Keratinocyte (primary cell): ENCODE data around the gene NARS2.

Experiments
- EZH2 ChIP-seq: IDR thresholded peaks from one replicate; pipeline ENCODE4 v1.6.1; 2012; ENCODE audit warnings: inconsistent platforms, mild to moderate bottlenecking, low read length, moderate library complexity
- TF ChIP-seq, protein P1 (sequence below), 3 experiments: IDR thresholded peaks in 1 of 3; conservative IDR thresholded peaks in 1 of 3; optimal IDR thresholded peaks in 1 of 3; 2 replicates in 2 of 3; 3 replicates in 1 of 3; pipeline versions ENCODE3 to v1.5.1; 2011; ENCODE audit warnings: low read length in 3 of 3, mild to moderate bottlenecking in 3 of 3, moderate library complexity in 2 of 3, control low read depth in 1 of 3, inconsistent platforms in 1 of 3; ENCODE audit not compliant: insufficient read depth in 2 of 3; ENCODE audit errors: extremely low read depth in 1 of 3

DNA sequence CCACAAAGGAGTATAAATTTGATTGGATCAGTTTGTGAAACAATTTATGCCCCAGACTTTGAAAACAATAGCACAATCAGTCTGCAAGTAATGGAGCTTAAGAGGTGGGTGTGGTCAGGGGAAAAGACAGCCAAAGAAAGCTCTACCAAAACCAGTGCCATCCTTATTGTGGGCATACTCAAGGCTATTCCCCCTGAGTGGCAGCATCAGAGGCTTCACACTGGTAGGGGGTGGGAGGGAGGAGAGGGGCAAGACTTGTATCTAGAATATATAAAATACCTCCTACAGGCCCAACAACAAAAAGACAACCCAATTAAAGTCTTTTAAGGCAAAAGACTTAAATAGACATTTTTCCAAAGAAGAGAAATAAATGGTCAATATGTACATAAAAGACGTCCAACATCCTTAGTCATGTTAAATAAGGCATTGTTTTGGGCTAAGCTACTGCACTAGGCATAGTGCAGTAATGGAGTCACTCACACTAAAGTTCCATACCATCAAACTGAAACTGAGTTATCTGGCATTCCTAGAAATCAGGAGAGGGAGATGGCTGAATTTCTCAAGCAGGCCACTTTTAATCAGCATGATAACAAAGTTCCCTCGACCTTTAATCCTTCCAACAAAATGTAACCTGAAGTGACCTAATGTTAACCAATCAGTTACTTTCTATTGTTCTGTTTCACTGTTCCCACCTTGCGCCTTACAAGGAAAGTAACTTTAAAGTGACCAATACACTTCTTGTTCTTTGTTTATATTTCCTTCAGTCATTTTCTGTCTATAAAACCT lies 24.8 kb downstream of the NARS2 start:
- TF ChIP-seq, protein P1, sequence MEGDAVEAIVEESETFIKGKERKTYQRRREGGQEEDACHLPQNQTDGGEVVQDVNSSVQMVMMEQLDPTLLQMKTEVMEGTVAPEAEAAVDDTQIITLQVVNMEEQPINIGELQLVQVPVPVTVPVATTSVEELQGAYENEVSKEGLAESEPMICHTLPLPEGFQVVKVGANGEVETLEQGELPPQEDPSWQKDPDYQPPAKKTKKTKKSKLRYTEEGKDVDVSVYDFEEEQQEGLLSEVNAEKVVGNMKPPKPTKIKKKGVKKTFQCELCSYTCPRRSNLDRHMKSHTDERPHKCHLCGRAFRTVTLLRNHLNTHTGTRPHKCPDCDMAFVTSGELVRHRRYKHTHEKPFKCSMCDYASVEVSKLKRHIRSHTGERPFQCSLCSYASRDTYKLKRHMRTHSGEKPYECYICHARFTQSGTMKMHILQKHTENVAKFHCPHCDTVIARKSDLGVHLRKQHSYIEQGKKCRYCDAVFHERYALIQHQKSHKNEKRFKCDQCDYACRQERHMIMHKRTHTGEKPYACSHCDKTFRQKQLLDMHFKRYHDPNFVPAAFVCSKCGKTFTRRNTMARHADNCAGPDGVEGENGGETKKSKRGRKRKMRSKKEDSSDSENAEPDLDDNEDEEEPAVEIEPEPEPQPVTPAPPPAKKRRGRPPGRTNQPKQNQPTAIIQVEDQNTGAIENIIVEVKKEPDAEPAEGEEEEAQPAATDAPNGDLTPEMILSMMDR (optimal IDR thresholded peaks at IDR 0.05 in 1 of 3, IDR thresholded peaks at IDR 0.05 in 1 of 3, conservative IDR thresholded peaks at IDR 0.05 in 1 of 3; ENCODE audit: extremely low read depth in 1 of 3, insufficient read depth in 2 of 3, low read length in 3 of 3) = no peak
- TF ChIP-seq EZH2 = no peak
